T1000 (cell line): ENCODE results near the gene ADAMTS16.
"Not testable (repeated sequence)": the region's sequence is repeated elsewhere in the genome, so short reads cannot be mapped to it uniquely, and the experiment has no call there.

ENCODE experiments used
- DNase-seq: peaks from one replicate; lab custom pipeline; 2025; ENCODE audit warnings: mixed read lengths; lab: John Stamatoyannopoulos, UW

ADAMTS16 gene

GRCh38 chr5:5139777-5140478 lies at the start of gene ADAMTS16:
TSS of gene ADAMTS16 (plus strand) at chr5:5140330. CDS start at chr5:5140468, 138 bp downstream.
- no peak for DNase-seq

GRCh38 chr5:5092149-5092548 lies 48.0 kb upstream of the ADAMTS16 start:
- DNase-seq: no peak

GRCh38 chr5:5100635-5101034 lies 39.5 kb upstream of the ADAMTS16 start:
- DNase-seq: no peak

GRCh38 chr5:5101676-5102075 lies 38.5 kb upstream of the ADAMTS16 start:
- DNase-seq: no peak

GRCh38 chr5:5103245-5103644 lies 36.9 kb upstream of the ADAMTS16 start:
- DNase-seq: no peak

- no peak for DNase-seq
Measured at GRCh38 chr5:5104550-5104949, 35.6 kb upstream of the ADAMTS16 start.

- no peak for DNase-seq
Measured at GRCh38 chr5:5105531-5105930, 34.6 kb upstream of the ADAMTS16 start.

GRCh38 chr5:5116956-5117355 lies 23.2 kb upstream of the ADAMTS16 start:
- no peak for DNase-seq

- DNase-seq: no peak
Measured at GRCh38 chr5:5122776-5123175, 17.4 kb upstream of the ADAMTS16 start.

GRCh38 chr5:5124231-5124630 lies 15.9 kb upstream of the ADAMTS16 start:
- DNase-seq: no peak

GRCh38 chr5:5126444-5126843 lies 13.7 kb upstream of the ADAMTS16 start:
- no peak for DNase-seq

- no peak for DNase-seq
Measured at GRCh38 chr5:5128766-5129165, 11.4 kb upstream of the ADAMTS16 start.

- no peak for DNase-seq
Measured at GRCh38 chr5:5132234-5132633, 7.9 kb upstream of the ADAMTS16 start.

GRCh38 chr5:5132693-5133295 lies 7.3 kb upstream of the ADAMTS16 start:
- DNase-seq: no peak

- DNase-seq: no peak
Measured at GRCh38 chr5:5134107-5134506, 6.0 kb upstream of the ADAMTS16 start.

GRCh38 chr5:5135957-5136676 lies 4.0 kb upstream of the ADAMTS16 start:
- DNase-seq: no peak

- DNase-seq: not testable (repeated sequence)
Measured at GRCh38 chr5:5137851-5138250, 2.3 kb upstream of the ADAMTS16 start.

- no peak for DNase-seq
Measured at GRCh38 chr5:5139336-5139776, 774 bp upstream of the ADAMTS16 start.

GRCh38 chr5:5140479-5141338 lies 579 bp downstream of the ADAMTS16 start:
- DNase-seq: no peak

- DNase-seq: no peak
Measured at GRCh38 chr5:5141339-5141599, 1.1 kb downstream of the ADAMTS16 start.

GRCh38 chr5:5141625-5142525 lies 1.7 kb downstream of the ADAMTS16 start:
- DNase-seq: no peak
